GM12878 (cell line): ENCODE results near the gene INPP4B. TPM values are rescaled to one million over a fixed set of nuclear protein-coding genes. Genes with fewer than 3 reads are reported as not detected.

Experiments used
- ATF3 ChIP-seq: IDR thresholded peaks from 2 replicates; pipeline ENCODE4 v1.6.1; 2011; ENCODE audit warnings: low read depth, mild to moderate bottlenecking, low read length, moderate library complexity, borderline replicate concordance; ENCODE audit errors: extremely low read depth
- BRCA1 ChIP-seq: IDR thresholded peaks from 2 replicates; pipeline ENCODE4 v1.6.1; 2011; ENCODE audit warnings: low read depth, low read length, improper control_type of control experiment
- CEBPB ChIP-seq, 2 experiments: fragments of 150-350 bp in 1 of 2; IDR thresholded peaks; 2 replicates each; pipeline ENCODE4 v1.6.1; 2012 to 2014; ENCODE audit warnings: low read depth in 2 of 2, low read length in 2 of 2, borderline replicate concordance in 1 of 2, inconsistent platforms in 1 of 2
- CHD1 ChIP-seq: IDR thresholded peaks from 2 replicates; pipeline ENCODE4 v1.6.1; 2012; ENCODE audit warnings: low read depth, low read length, improper control_type of control experiment
- FOS ChIP-seq: IDR thresholded peaks from 3 replicates; pipeline ENCODE4 v1.6.1; 2011; ENCODE audit warnings: borderline replicate concordance; ENCODE audit not compliant: insufficient read length; ENCODE audit errors: extremely low read depth
- PBX3 ChIP-seq: IDR thresholded peaks from 2 replicates; pipeline ENCODE4 v1.6.1; 2011; ENCODE audit warnings: mild to moderate bottlenecking, low read depth, low read length, moderate library complexity; ENCODE audit not compliant: insufficient replicate concordance
- RELA ChIP-seq: fragments of 450-650 bp; IDR thresholded peaks from 2 replicates; pipeline ENCODE4 v1.8.0; 2014; ENCODE audit warnings: borderline replicate concordance; ENCODE audit not compliant: partially characterized antibody
- REST ChIP-seq: IDR thresholded peaks from 2 replicates; pipeline ENCODE4 v1.6.1; 2012; ENCODE audit warnings: mild to moderate bottlenecking, low read depth, low read length
- SRF ChIP-seq, 2 experiments: IDR thresholded peaks; 2 replicates each; pipeline ENCODE4 v1.6.1; 2011; ENCODE audit warnings: low read depth in 2 of 2, low read length in 2 of 2, mild to moderate bottlenecking in 1 of 2, moderate library complexity in 1 of 2
- ZNF207 ChIP-seq: fragments of 450-650 bp; IDR thresholded peaks from 2 replicates; pipeline ENCODE4 v1.6.1; 2014; ENCODE audit warnings: antibody characterized with exemption, mild to moderate bottlenecking, borderline replicate concordance
- polyA plus RNA-seq, 11 experiments: library from polyadenylated mRNA; depleted of rRNA in 4 of 11; unstranded in 6 of 11; stranded (reverse) in 5 of 11; fragments of >200 nt; fragmentation: Nextera tagmentation in 4 of 11; fragmentation: Illumina TruSeq in 1 of 11; extraction: Ambion mirVana in 4 of 11; extraction: Trizol in 1 of 11; gene quantifications; 1 replicate in 1 of 11; 2 replicates in 10 of 11; pipeline versions ENCODE4 v1.2.1 to v1.2.3, GENCODE V29; 2011 to 2016; ENCODE audit warnings: inconsistent platforms in 2 of 11, missing spikeins in 2 of 11, low read depth in 1 of 11
- total RNA-seq, 4 experiments: library from RNA; depleted of rRNA in 3 of 4; stranded (reverse); fragments of >200 nt in 3 of 4; fragmentation: Illumina TruSeq in 1 of 4; extraction: Trizol in 1 of 4; gene quantifications; 2 replicates each; pipeline versions ENCODE4 v1.2.1 to v1.2.3, GENCODE V29; 2013 to 2021

The INPP4B gene
- total and polyA plus RNA-seq, 10 of the 15 experiments (the other 5 are each of a cell fraction or from before 2014, with no cell fraction given) = 0.53 to 11.2 (median 0.95) TPM

DNA sequence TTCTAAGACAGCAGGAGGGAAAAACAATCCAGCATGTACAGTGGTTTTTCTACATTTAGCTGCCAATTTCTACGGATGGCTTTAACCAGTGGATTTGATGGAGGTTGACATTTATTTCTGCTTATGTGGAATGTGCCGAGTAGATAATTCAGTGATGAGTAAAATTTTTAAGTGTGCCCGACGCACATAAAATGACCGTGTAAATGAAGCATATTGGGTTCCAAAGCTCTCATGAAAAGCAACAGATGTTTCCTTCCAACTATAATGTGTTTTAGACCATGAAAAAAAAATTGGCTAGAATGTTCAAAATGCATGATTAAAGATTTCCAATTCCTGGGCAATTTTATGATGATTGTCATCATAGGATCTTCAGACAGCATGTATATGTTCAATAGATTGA lies 14.1 kb downstream of the INPP4B start (continued):
- TF ChIP-seq PBX3 = no peak
- no peak for TF ChIP-seq BRCA1
- no peak for TF ChIP-seq CEBPB (IDR thresholded peaks at IDR 0.05; ENCODE audit: borderline replicate concordance in 1 of 2, low read depth in 2 of 2, low read length in 2 of 2)
- no peak for TF ChIP-seq FOS
- no peak for TF ChIP-seq RELA
- no peak for TF ChIP-seq ATF3
- TF ChIP-seq SRF (IDR thresholded peaks at IDR 0.05; ENCODE audit: low read depth in 2 of 2, low read length in 2 of 2) = no peak
- no peak for TF ChIP-seq ZNF207
- no peak for TF ChIP-seq REST
- TF ChIP-seq CHD1 = no peak
